ENCODE results near the gene SLC12A8.

The SLC12A8 gene

DNA sequence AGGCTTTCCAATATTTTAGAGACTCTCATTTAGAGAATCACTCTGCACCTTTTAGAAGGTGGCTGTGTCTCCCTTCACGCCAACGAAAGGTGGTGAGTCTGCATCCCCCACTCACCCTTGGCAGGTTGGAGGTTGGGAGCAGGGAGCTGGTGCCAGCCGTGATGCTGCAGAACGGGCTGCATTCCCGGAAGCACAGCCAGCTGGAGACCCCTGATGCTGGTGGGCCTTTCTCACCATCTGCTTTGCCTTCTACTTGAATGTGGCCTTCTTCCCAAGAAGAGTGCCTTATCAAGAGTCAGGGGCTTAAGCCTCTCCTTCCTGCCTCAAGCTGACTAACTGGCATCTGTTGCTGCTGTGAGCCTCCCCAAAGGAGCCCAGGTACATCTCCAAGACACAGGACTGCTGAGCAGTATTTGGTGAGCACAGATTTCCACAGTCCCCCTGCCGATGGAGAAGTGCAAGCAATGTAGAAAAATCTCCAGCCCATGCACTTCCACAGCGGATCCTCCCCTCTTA, 139.1 kb downstream of the SLC12A8 start:
- H3K9me3 ChIP-seq (ENCODE audit: control insufficient read depth, low read length) = no peaks in the 10 kb centered on the region
- H3K4me1 ChIP-seq (ENCODE audit: control insufficient read depth, insufficient read depth, low read length, poor library complexity, severe bottlenecking) = peaks cover 20% of the 10 kb centered on the region
- WGBS, 2 experiments (ENCODE audit: insufficient coverage in 2 of 2) = 90 to 100% methylated on average over 4 to 6 of the region's 7 CpGs
- H3K4me3 ChIP-seq (ENCODE audit: extremely low read depth, insufficient read depth, low read length, poor library complexity, severe bottlenecking) = no peak overlapping the region
- H3K27ac ChIP-seq (ENCODE audit: low read depth, low read length, severe bottlenecking) = no peak overlapping the region
- H3K36me3 ChIP-seq (ENCODE audit: control insufficient read depth, insufficient read depth, low read length) = no peaks in the 10 kb centered on the region

DNA sequence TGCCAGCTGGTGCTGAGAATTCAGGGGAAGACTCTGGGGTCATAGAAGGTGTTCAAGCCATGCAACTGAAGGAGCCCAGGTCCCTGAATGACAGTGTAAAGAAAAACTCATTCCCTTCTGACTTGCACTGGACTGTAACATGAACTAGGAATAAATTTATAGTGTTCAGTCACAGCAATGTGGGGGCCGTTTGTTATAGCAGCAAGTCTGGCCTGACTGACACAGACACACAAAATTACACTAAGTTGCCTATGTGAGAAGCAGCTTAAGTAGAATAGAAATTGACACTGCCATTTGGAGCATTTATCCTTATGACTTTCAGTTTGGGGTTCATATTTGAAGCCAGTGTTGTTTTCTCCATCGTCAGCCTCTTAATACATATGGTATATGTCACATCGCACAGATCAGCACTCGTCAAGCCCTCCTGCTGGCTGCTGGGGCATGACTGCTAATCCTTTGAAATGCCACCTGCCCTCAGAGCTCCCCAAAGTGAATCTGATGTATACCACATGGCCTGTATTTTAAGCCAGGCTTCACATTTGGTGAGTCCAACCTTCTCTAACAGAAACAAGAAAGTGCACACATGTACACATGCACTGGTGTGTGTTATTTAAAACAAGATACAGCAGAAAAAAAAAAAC, 139.7 kb downstream of the SLC12A8 start:
- H3K4me1 ChIP-seq (ENCODE audit: control insufficient read depth, insufficient read depth, low read length, poor library complexity, severe bottlenecking) = peaks cover 20% of the 10 kb centered on the region
- no peak overlapping the region for H3K4me3 ChIP-seq (ENCODE audit: extremely low read depth, insufficient read depth, low read length, poor library complexity, severe bottlenecking)
- H3K36me3 ChIP-seq (ENCODE audit: control insufficient read depth, insufficient read depth, low read length) = no peaks in the 10 kb centered on the region
- H3K9me3 ChIP-seq (ENCODE audit: control insufficient read depth, low read length) = no peaks in the 10 kb centered on the region
- 96 to 100% methylated on average over 2 to 3 of the region's 4 CpGs for WGBS, 2 experiments (ENCODE audit: insufficient coverage in 2 of 2)
- H3K27ac ChIP-seq (ENCODE audit: low read depth, low read length, severe bottlenecking) = no peak overlapping the region

DNA sequence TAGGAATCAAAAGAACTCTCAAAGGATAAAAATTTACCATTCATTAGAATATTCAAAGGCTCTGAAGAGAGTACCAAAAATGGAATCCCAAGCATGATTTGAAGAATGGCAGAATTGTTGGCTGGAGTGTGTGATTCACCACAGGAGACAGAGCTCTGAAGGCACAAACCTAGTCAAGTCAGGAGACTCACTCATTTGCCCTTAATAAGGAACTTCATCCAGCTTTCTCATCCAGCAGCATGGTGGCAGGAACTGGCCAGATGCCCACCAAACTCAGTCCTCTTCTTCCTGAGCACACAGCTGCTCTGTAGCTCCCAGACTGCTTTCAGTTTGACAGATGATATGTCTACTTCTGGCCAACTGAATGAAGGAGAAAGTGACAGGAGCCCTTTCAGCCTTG, 140.2 kb downstream of the SLC12A8 start:
- Histone ChIP-seq H3K36me3 (ENCODE audit: control insufficient read depth, insufficient read depth, low read length) (no peaks in the 10 kb centered on the region), H3K27ac (ENCODE audit: low read depth, low read length, severe bottlenecking) (no peak overlapping the region), H3K4me3 (ENCODE audit: extremely low read depth, insufficient read depth, low read length, poor library complexity, severe bottlenecking) (no peak overlapping the region), H3K9me3 (ENCODE audit: control insufficient read depth, low read length) (no peaks in the 10 kb centered on the region), H3K4me1 (ENCODE audit: control insufficient read depth, insufficient read depth, low read length, poor library complexity, severe bottlenecking) (peaks cover 24% of the 10 kb centered on the region)

DNA sequence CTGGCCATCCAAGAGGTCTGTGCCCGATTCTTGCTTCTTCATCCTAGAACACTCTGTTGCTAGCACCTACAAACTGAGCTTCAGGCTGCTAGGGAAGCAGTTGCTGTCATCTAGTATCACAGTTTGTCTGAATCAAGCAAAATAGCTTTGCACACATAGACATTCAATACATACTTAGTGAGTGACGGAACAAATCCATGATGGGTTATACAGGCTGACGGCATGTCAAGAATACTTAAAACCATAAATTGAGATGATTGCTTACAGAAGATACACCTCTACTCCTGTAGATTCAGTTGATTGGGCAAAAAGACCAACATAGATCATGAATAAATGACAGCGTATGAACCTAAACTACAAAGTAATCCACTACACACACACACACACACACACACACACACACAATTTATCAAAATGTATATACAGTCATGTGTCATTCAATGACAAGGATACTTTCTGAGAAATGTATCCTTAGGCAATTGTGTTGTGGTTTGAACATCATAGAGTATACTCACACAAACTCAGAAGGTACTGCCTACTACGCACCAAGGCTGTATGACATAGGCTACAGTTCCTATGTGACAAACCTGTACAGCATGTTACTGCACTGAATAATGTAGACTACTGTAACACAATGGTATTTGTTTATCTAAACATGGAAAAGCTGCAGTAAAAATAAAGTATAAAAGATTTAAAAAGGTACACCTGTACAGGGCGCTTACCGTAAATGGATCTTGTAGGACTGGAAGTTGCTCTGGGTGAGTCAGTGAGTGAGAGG, 142.4 kb downstream of the SLC12A8 start:
- peaks cover 30% of the 10 kb centered on the region for H3K4me1 ChIP-seq (ENCODE audit: control insufficient read depth, insufficient read depth, low read length, poor library complexity, severe bottlenecking)
- 86 to 96% methylated on average over 3 to 4 of the region's 7 CpGs for WGBS, 2 experiments (ENCODE audit: insufficient coverage in 2 of 2)
- H3K36me3 ChIP-seq (ENCODE audit: control insufficient read depth, insufficient read depth, low read length) = no peaks in the 10 kb centered on the region
- no peak overlapping the region for H3K4me3 ChIP-seq (ENCODE audit: extremely low read depth, insufficient read depth, low read length, poor library complexity, severe bottlenecking)
- no peak overlapping the region for H3K27ac ChIP-seq (ENCODE audit: low read depth, low read length, severe bottlenecking)
- no peaks in the 10 kb centered on the region for H3K9me3 ChIP-seq (ENCODE audit: control insufficient read depth, low read length)

DNA sequence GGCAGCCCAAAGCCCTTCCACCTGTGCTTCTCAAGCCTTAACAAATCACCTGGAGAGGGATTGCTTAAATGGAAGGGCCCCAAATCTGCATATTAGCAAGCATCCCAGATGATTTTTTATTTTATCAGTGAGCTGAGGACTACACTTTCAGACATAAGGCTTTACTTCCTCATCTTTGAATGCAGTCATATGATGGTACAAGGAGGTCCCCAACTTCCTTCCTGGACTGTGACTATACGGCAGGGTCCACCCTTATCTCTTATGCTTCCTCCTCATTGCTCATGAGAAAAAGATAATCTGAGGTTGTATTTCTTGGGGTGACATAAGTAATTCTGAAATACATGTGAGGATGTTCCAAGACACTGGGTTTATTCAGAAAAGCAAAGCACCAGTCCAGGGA, 143.1 kb downstream of the SLC12A8 start:
- peaks cover 4% of the 10 kb centered on the region for H3K9me3 ChIP-seq (ENCODE audit: control insufficient read depth, low read length)
- H3K27ac ChIP-seq (ENCODE audit: low read depth, low read length, severe bottlenecking) = no peak overlapping the region
- no peak overlapping the region for H3K4me3 ChIP-seq (ENCODE audit: extremely low read depth, insufficient read depth, low read length, poor library complexity, severe bottlenecking)
- H3K4me1 ChIP-seq (ENCODE audit: control insufficient read depth, insufficient read depth, low read length, poor library complexity, severe bottlenecking) = peaks cover 27% of the 10 kb centered on the region
- no CpG with 5 or more reads among the region's 1 CpG for WGBS, 2 experiments (ENCODE audit: insufficient coverage in 2 of 2)
- no peaks in the 10 kb centered on the region for H3K36me3 ChIP-seq (ENCODE audit: control insufficient read depth, insufficient read depth, low read length)

DNA sequence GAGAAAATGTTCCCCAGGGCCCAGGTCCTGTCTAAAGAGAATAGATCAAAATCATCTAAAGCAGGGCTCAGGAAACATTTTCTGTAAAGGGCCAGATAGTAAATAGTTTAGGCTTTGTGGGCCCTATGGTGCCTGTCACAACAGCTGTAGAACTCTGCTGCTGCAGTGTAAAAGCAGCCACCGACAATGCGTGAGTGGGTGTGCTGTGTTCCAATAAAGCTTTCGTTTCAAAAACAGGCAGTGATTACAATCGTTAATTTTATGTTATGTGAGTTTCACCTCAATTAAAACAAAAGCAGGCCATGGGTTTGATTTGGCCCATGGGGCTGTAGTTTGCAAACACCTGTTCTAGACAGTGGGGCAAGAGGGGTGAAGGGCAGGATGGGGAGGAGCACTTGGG, 144.3 kb downstream of the SLC12A8 start:
- no peak overlapping the region for H3K4me3 ChIP-seq (ENCODE audit: extremely low read depth, insufficient read depth, low read length, poor library complexity, severe bottlenecking)
- H3K36me3 ChIP-seq (ENCODE audit: control insufficient read depth, insufficient read depth, low read length) = no peaks in the 10 kb centered on the region
- H3K4me1 ChIP-seq (ENCODE audit: control insufficient read depth, insufficient read depth, low read length, poor library complexity, severe bottlenecking) = peaks cover 25% of the 10 kb centered on the region
- WGBS, 2 experiments (ENCODE audit: insufficient coverage in 2 of 2) = 97% methylated on average over 3 to 4 of the region's 4 CpGs
- peaks cover 8% of the 10 kb centered on the region for H3K9me3 ChIP-seq (ENCODE audit: control insufficient read depth, low read length)
- H3K27ac ChIP-seq (ENCODE audit: low read depth, low read length, severe bottlenecking) = no peak overlapping the region

DNA sequence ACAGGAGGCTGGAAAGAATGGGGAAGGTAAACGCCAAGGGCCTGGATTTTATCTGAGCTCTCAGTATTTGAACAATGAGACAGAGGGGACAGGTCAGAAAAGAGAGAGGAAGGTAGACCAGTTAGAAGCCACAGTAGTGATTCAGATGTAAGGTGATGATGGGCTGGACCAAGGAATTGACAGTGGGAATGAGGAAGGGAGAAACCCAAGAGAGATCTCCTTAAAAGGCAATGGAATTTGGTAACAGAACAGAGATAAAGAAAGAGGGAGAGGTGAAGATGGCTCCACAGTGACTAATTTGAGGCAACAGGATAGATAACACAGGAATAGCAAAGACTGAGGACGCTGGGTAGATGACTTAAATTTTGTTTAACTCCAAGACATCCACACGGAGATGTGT, 145.3 kb downstream of the SLC12A8 start:
- peaks cover 8% of the 10 kb centered on the region for H3K9me3 ChIP-seq (ENCODE audit: control insufficient read depth, low read length)
- H3K4me1 ChIP-seq (ENCODE audit: control insufficient read depth, insufficient read depth, low read length, poor library complexity, severe bottlenecking) = peaks cover 26% of the 10 kb centered on the region
- H3K4me3 ChIP-seq (ENCODE audit: extremely low read depth, insufficient read depth, low read length, poor library complexity, severe bottlenecking) = no peak overlapping the region
- WGBS, 2 experiments (ENCODE audit: insufficient coverage in 2 of 2) = 37 to 71% methylated on average over 1 to 2 of the region's 3 CpGs
- H3K36me3 ChIP-seq (ENCODE audit: control insufficient read depth, insufficient read depth, low read length) = no peaks in the 10 kb centered on the region
- H3K27ac ChIP-seq (ENCODE audit: low read depth, low read length, severe bottlenecking) = peak overlapping the region; percentile 12

DNA sequence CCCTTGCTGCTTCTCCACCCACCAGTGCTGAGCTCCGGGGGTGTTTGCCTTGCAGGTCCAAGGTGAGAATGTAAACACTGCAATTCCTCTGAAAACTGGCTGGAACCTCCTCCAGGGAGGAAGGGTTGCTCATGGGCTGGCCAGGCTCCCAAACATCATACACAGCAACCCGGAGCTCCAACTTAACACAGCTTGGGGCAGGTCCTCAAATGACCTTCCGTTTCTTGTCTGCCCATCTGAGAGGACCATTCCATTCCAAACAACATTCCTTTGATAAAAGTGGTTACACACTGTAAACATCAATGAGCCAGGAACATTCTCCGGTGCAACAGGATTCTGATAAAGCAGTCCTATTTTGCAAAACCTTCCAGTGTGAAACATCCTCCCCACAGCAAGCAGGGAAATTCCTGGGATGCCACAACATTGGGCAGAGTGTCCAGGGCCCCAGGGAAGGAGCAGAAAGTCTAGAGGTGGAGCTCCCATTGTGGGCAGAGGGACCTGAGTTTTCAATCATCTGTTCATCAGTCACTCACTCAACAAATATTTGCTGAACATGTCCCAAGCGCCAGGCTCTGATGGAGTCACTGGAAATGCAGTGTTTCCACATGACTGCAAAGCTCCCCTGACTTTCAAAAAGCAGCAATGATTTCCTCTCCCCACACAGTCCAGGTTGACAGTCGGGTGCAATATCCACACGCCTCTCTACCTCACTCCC, 149.5 kb downstream of the SLC12A8 start:
- peaks cover 52% of the 10 kb centered on the region for H3K4me1 ChIP-seq (ENCODE audit: control insufficient read depth, insufficient read depth, low read length, poor library complexity, severe bottlenecking)
- H3K9me3 ChIP-seq (ENCODE audit: control insufficient read depth, low read length) = peaks cover 8% of the 10 kb centered on the region
- no peaks in the 10 kb centered on the region for H3K36me3 ChIP-seq (ENCODE audit: control insufficient read depth, insufficient read depth, low read length)
- 69 to 82% methylated on average over 5 to 7 of the region's 7 CpGs for WGBS, 2 experiments (ENCODE audit: insufficient coverage in 2 of 2)
- peak overlapping the region; percentile 76 for H3K27ac ChIP-seq (ENCODE audit: low read depth, low read length, severe bottlenecking)
- H3K4me3 ChIP-seq (ENCODE audit: extremely low read depth, insufficient read depth, low read length, poor library complexity, severe bottlenecking) = no peak overlapping the region

DNA sequence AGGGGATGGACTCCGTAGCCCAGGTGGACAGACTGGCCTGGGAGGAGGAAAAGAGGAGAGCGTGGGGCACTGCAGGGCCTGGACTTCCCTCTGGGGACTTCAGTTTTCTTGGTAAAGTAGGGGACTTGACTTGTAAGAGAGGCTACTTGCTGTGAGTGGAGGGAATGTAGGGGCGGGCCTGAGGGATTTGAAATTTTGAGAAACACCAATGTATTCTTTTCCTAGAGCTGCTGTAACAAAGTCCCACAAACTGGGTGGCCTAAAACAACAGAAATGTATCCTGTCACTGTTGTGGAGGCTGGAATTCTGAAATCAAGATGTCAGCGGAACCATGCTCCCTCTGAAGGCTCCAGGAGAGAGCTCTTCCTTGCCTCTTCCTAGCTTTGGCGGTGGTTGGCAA, 150.9 kb downstream of the SLC12A8 start:
- Histone ChIP-seq H3K9me3 (ENCODE audit: control insufficient read depth, low read length) (peaks cover 8% of the 10 kb centered on the region), H3K4me1 (ENCODE audit: control insufficient read depth, insufficient read depth, low read length, poor library complexity, severe bottlenecking) (peaks cover 54% of the 10 kb centered on the region), H3K4me3 (ENCODE audit: extremely low read depth, insufficient read depth, low read length, poor library complexity, severe bottlenecking) (no peak overlapping the region), H3K27ac (ENCODE audit: low read depth, low read length, severe bottlenecking) (no peak overlapping the region), H3K36me3 (ENCODE audit: control insufficient read depth, insufficient read depth, low read length) (no peaks in the 10 kb centered on the region)
- WGBS, 2 experiments (ENCODE audit: insufficient coverage in 2 of 2) = 74 to 94% methylated on average over 3 to 5 of the region's 5 CpGs

DNA sequence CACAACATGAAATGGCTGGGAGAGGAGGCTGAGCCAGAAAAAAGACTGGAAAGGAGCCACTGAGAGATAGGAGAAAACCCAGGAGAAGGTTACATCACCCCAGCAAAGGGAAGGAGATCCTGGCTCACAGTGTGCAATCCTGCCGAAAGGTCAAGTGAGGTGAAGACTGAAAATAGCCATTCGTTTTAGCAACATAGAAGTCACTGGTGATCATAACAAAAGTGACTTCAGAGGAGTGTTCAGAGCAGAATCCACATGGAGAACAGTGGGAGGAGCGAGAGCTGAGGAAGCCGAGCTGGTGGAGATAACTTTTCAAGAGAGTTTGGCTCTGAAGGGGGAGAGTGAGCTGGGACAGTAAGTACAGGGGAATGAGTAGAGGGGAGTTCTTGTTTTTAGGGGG, 151.4 kb downstream of the SLC12A8 start:
- H3K27ac ChIP-seq (ENCODE audit: low read depth, low read length, severe bottlenecking) = no peak overlapping the region
- no peak overlapping the region for H3K4me3 ChIP-seq (ENCODE audit: extremely low read depth, insufficient read depth, low read length, poor library complexity, severe bottlenecking)
- peaks cover 8% of the 10 kb centered on the region for H3K9me3 ChIP-seq (ENCODE audit: control insufficient read depth, low read length)
- WGBS, 2 experiments (ENCODE audit: insufficient coverage in 2 of 2) = 82 to 93% methylated on average over 3 to 4 of the region's 4 CpGs
- H3K4me1 ChIP-seq (ENCODE audit: control insufficient read depth, insufficient read depth, low read length, poor library complexity, severe bottlenecking) = peaks cover 56% of the 10 kb centered on the region
- H3K36me3 ChIP-seq (ENCODE audit: control insufficient read depth, insufficient read depth, low read length) = no peaks in the 10 kb centered on the region

All from mesodermal cell (in vitro differentiated cells).